Right lobe of liver (tissue), 4 donors: ENCODE data around the gene SRGN.

Source experiments
- CTCF ChIP-seq, 4 donors: fragments of 200-600 bp in 3 of 4; fragments of 450-650 bp in 1 of 4; IDR thresholded peaks; one replicate each; pipeline versions ENCODE4 v1.5.1 to v1.8.0; 2016 to 2022; ENCODE audit warnings: antibody characterized with exemption in 4 of 4, mild to moderate bottlenecking in 2 of 4
- POLR2A ChIP-seq: fragments of 450-650 bp; IDR thresholded peaks from one replicate; pipeline ENCODE4 v1.6.1; 2017; ENCODE audit warnings: antibody characterized with exemption, mild to moderate bottlenecking
- donor health status: DM: no; HTN: no; CAD: no.
- donor health status: DM: no; HTN: no; CAD: no.
- donor health status: DM: no; HTN: yes; CAD: no.

- TF ChIP-seq POLR2A (no peak), CTCF (IDR thresholded peaks at IDR 0.05) (no peak)
Observed at GRCh38 chr10:69145864-69146263, 58.0 kb downstream of the SRGN start.
